HEK293 (cell line): ENCODE measurements around the gene TAAR5.

ENCODE experiments used
- CTCF ChIP-seq: fragments of 450-650 bp; formaldehyde crosslinking; IDR thresholded peaks from 2 replicates; pipeline ENCODE4 v1.5.1; 2016; ENCODE audit warnings: missing biosample characterization, missing genetic modification characterization
- KLF16 ChIP-seq: fragments of 450-650 bp; formaldehyde crosslinking; IDR thresholded peaks from 2 replicates; pipeline ENCODE4 v1.5.1; 2017; ENCODE audit warnings: missing biosample characterization, missing genetic modification characterization
- MEIS1 ChIP-seq: sonication (generic); formaldehyde crosslinking; IDR thresholded peaks from 2 replicates; pipeline ENCODE4 v1.8.1; 2022; ENCODE audit warnings: missing genetic modification reagents, mild to moderate bottlenecking, borderline replicate concordance
- ZNF24 ChIP-seq: fragments of 450-650 bp; formaldehyde crosslinking; IDR thresholded peaks from 2 replicates; pipeline ENCODE4 v1.5.1; 2016; ENCODE audit warnings: missing biosample characterization, missing genetic modification characterization
- ZNF274 ChIP-seq, 2 experiments: fragments of 200-500 bp in 1 of 2; fragments of 450-650 bp in 1 of 2; sonication (Bioruptor generic) in 1 of 2; formaldehyde crosslinking in 1 of 2; IDR thresholded peaks; 2 replicates each; pipeline versions ENCODE4 v1.5.1 to v1.6.1; 2014 to 2016; ENCODE audit warnings: borderline replicate concordance in 1 of 2, inconsistent platforms in 1 of 2, low read length in 1 of 2, missing biosample characterization in 1 of 2, missing genetic modification characterization in 1 of 2
- ZNF280D ChIP-seq: fragments of 450-650 bp; formaldehyde crosslinking; IDR thresholded peaks from 2 replicates; pipeline ENCODE4 v1.5.1; 2016; ENCODE audit warnings: missing biosample characterization, missing genetic modification characterization
- ZNF585B ChIP-seq: fragments of 450-650 bp; formaldehyde crosslinking; IDR thresholded peaks from 2 replicates; pipeline ENCODE4 v1.5.1; 2016; ENCODE audit warnings: missing biosample characterization, missing genetic modification characterization
- ZNF639 ChIP-seq: fragments of 450-650 bp; formaldehyde crosslinking; IDR thresholded peaks from 2 replicates; pipeline ENCODE4 v1.5.1; 2016; ENCODE audit warnings: missing biosample characterization, missing genetic modification characterization

- TF ChIP-seq ZNF24 (no peak), CTCF (tag by site-specific recombination) (no peak), ZNF639 (tag by site-specific recombination) (no peak), ZNF274 (IDR thresholded peaks at IDR 0.05; ENCODE audit: low read length) (no peak), ZNF274 (tag by site-specific recombination; IDR thresholded peaks at IDR 0.05; ENCODE audit: borderline replicate concordance) (no peak), ZNF280D (no peak), ZNF585B (tag by site-specific recombination) (no peak), MEIS1 (no peak), KLF16 (tag by site-specific recombination) (no peak)
Observed at GRCh38 chr6:132604635-132605152, 15.2 kb upstream of the TAAR5 start.
